ENCODE results near the gene NHLRC4.

DNA sequence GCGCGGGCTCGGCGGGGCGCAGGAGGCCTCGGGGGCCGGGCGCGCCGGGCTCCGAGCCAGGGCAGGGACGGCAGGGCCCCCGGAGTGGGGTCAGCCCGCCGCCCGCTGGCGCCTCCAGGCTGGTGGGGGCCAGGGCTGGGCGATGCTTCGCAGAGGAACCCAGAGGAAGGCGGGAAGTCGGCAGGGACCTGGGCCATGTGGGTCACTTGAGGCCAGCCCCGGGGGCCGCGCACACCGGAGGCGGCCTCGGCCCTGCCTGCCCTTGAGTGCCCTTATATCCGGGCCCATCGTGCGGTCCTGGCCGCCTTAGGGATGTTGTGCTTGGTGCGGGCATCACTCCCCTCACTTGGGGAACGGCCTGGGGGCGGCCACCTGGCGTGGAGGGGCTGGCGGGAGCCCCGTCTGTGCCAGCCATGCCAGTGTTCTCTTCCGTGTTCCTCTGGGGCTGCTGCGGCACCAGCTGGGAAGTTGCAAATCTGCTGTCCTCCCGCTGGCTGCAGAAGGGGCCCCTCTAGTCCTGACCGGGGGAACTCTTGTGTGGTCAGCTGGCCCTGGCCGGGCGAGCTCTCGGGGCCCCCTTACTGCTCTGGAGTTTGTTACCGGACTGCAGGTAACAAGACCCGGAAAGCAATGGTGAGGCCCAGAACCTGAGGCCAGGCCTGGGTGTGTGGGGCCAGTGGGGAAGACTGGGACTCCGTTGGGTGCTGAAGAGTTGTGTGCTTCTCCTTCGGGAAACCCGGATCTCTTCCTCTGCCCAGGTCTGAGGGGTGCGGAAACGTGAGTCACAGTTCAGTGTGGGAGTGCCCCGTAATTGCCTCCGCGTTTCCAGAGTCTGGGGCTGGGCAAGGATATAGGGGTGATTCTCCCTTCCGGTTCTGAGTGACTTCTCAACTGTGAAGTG, 38.4 kb upstream of the NHLRC4 start:
- TF ChIP-seq, protein P1, sequence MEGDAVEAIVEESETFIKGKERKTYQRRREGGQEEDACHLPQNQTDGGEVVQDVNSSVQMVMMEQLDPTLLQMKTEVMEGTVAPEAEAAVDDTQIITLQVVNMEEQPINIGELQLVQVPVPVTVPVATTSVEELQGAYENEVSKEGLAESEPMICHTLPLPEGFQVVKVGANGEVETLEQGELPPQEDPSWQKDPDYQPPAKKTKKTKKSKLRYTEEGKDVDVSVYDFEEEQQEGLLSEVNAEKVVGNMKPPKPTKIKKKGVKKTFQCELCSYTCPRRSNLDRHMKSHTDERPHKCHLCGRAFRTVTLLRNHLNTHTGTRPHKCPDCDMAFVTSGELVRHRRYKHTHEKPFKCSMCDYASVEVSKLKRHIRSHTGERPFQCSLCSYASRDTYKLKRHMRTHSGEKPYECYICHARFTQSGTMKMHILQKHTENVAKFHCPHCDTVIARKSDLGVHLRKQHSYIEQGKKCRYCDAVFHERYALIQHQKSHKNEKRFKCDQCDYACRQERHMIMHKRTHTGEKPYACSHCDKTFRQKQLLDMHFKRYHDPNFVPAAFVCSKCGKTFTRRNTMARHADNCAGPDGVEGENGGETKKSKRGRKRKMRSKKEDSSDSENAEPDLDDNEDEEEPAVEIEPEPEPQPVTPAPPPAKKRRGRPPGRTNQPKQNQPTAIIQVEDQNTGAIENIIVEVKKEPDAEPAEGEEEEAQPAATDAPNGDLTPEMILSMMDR (IDR thresholded peaks at IDR 0.05), result no peak
- TF ChIP-seq POLR2AphosphoS5 (IDR thresholded peaks at IDR 0.05) (no peak), POLR2A (IDR thresholded peaks at IDR 0.05) (peak; percentile 48)
